ENCODE data around the gene REP15.
A peak's percentile ranks its signal among the peaks of the same experiment; 100 is the strongest.
"Not testable (repeated sequence)": the region's sequence is repeated elsewhere in the genome, so short reads cannot be mapped to it uniquely, and the experiment has no call there.

Gene REP15

DNA sequence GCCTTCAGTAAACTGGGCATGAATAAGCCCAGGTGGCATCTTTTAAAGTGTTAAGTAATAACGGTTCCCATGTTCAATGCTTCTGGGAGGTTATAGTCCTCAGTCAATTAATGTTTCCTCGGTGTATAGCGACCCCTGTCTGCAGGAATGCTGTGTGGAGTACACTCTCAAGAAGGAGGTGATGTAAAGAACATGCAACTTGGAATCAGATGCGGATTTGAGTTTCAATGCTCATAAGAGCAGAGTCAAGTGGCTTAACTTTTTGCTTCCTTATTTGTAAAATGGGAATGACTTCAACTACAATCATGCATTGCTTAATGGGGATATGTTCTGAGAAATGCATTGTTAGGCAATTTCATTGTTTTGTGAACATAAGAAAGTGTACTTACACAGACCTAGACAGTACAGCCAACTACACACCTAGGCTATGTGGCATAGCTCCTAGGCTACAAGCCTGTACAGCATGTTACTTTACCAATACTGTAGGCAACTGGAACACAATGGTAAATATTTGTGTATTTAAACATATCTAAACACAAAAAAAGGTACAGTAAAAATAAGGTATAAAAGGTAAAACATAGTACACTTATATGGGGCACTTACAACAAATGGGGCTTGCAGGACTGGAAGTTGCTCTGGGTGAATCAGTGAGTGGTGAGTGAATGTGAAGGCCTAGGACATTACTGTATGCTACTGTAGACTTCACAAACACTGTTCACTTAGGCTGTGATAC, 7.6 kb downstream of the REP15 start:
- DNase-seq, result peak; percentile 62

GRCh38 chr12:27705263-27705662, 9.0 kb downstream of the REP15 start:
- DNase-seq, result no peak

- DNase-seq, result no peak
Observed at GRCh38 chr12:27707216-27707615, 11.0 kb downstream of the REP15 start.

GRCh38 chr12:27709212-27709931, 13.1 kb downstream of the REP15 start:
- DNase-seq, result no peak

DNA sequence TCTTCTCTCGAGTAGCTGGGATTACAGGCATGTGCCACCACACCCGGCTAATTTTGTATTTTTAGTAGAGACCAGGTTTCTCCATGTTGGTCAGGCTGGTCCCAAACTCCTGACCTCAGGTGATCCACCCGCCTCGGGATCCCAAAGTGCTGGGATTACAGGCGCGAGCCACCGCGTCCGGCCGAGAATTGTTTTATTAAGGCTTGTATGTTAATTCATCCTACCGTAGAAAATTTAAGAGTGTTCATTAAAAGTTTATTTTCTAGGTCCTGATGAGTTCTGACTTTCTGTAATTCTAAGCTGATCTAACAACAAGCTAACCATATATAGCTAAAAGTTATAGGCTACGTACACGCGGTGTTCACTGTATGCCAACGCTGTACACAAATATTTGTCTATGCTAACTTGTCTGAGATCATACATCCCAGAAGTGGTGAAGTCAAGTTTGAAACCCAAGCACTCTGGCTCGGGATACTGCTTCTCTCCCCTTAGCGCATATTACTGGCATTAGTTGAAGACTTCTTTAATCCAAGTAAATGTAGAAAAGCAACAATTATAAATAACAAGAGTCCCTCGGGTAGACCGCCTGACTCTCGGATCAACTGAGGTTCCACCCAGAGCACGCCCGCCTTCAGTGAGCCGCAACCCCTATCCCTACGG, 13.8 kb downstream of the REP15 start:
- DNase-seq, result no peak

DNA sequence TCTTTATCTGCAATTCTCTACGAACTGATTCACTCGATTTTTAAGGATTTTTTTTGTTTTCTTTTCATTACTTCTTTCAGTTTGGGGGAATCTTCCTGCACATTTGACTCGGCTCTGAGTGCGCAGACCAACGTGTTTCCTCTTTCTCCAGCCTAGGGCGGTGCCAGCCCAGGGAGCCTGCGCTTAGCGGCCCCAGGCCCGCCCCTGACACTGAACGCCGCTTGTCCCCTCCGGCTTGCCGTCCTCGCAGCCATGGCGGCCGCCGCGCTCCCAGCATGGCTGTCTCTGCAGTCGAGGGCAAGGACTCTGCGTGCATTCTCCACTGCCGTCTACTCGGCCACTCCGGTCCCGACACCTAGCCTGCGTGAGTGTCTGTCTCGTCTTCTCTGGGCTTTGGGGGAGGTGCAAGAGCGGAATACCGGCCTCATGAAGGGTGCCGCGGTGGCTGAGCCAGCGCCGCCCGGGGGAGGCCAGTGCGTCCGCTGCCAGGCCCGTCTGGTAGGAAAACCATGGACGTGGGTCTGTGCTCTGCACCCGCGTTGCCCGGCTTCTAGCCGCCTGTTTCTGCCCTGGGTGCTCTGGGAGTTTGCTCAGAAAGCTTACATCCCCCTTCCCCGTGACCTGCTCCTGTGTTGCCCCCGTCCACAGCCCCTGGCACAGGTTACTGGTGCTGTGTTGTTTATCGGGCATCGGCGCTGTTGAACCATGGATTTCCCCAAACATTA, 14.5 kb downstream of the REP15 start, which contains the start of gene MRPS35:
MRPS35 (plus strand) TSS at position 241 of the 725 bp plus-strand sequence; CDS start at position 253, 12 bp downstream.
- DNase-seq, result peak; percentile 89

GRCh38 chr12:27711317-27711682, 15.1 kb downstream of the REP15 start:
- no peak for DNase-seq

DNA sequence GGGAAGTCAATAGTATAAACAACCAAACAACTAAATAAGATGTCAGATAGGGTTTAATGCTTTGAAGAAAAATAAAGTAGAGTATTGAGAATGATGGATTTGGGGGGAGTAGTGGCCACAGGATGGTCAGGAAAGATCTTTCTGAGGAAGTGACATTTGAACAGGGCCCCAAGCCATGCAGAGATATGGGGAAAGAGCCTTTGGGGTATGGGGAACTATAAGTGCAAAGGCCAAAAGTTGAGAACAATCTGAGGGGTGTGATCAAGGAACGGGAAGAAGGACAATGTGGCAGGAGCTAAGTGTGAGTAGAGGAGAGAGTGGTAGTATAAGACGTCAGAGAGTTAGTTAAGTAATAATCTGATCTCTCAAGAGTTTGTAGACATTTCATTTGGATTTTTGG, 15.7 kb downstream of the REP15 start:
- no peak for DNase-seq

GRCh38 chr12:27723212-27723611, 27.0 kb downstream of the REP15 start:
- no peak for DNase-seq

DNA sequence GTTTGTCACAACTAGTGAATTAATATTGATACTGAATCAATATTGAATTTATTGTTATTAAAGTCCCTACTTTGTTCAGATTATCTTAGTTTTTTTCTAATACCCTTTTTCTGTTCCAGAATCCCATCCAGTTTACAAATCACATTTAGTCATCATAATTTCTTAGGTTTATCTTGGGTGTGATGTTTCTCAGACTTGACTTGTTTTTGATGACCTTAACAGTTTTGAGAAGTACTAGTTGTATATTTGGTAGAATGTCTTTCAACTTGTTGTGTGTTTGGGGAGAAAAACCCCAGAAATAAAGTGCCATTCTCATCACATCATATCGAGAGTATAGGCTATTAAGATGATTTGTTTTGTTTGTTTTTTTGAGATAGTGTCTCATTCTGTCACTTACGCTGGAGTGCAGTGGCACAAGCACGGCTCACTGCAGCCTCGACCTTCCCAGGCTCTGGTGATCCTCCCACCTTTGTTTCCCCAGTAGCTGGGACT, 33.9 kb downstream of the REP15 start:
- no peak for DNase-seq

DNA sequence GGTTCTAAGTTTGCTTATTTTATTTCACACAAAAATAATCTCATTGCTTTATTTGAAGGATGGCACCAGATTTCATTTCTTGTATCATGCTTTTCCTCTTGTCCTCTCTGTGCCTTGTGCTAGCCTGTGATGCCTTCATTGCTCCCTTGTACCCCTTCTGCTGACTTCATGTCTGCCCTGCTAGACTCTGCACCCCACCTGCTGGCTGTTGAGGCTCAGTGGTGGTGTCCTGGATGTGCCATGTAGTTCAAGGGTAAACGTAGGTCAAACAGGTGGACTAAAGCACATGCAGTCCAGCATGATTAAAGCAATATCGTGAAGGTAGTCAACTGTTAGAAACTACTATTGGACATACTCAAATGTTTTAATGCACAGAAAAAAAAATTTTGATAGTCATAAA, 36.0 kb downstream of the REP15 start:
- DNase-seq, result no peak

- peak; percentile 37 for DNase-seq
Observed at GRCh38 chr12:27733052-27733656, 36.9 kb downstream of the REP15 start.

DNA sequence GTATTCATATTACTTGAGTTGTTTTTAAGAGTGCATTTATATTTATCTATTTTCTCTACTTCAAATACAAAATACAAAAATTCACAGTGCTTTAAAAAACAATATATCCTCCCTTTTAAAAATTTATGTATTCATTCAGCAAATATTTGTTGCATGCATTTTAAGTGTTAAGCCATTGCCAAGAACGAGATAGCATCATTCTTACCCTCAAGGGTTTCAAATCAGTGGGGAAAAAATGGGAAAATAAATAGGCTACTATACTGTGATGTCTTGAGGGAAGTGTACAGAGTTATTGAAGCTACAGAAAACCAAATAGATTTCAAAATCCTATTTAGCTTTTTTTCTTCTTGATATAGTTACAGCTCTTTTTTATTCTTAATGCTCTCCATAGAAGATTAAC, 37.5 kb downstream of the REP15 start:
- no peak for DNase-seq

GRCh38 chr12:27734321-27734720, 38.1 kb downstream of the REP15 start:
- not testable (repeated sequence) for DNase-seq

DNA sequence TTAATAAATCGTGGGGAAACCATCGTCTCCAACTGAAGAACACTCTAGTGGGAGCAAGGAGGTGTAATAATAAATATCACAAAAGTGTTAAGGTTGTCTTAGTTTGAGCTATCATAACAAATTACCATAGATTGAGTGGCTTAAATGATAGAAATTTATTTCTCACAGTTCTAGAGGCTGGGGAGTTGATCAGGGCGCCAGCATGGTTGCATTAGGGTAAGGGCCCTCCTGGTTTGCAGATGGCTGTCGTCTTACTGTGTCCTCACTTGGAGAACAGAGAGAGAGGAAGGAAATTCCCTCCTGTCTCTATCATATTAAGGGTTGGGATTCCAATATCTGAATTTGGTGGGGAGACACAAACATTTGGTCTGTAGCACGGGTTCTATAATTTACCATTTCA, 47.4 kb downstream of the REP15 start:
- no peak for DNase-seq

DNA sequence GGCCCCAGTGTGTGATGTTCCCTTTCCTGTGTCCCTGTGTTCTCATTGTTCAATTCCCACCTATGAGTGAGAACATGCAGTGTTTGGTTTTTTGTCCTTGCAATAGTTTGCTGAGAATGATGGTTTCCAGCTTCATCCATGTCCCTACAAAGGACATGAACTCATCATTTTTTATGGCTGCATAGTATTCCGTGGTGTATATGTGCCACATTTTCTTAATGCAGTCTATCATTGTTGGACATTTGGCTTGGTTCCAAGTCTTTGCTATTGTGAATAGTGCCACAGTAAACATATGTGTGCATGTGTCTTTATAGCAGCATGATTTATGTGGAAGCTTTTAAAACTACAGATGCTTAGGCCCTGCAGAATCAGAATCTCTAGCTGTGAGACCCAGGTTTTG, 49.5 kb downstream of the REP15 start:
- DNase-seq, result not testable (repeated sequence)

Measured in activated CD4-positive, alpha-beta T cell treated with anti-CD3 and anti-CD28 coated beads, Interleukin-2, amount 50 U/mL, for 1 hour (primary cell).